Measurements from ENCODE around the gene CFAP157.

The CFAP157 gene

DNA sequence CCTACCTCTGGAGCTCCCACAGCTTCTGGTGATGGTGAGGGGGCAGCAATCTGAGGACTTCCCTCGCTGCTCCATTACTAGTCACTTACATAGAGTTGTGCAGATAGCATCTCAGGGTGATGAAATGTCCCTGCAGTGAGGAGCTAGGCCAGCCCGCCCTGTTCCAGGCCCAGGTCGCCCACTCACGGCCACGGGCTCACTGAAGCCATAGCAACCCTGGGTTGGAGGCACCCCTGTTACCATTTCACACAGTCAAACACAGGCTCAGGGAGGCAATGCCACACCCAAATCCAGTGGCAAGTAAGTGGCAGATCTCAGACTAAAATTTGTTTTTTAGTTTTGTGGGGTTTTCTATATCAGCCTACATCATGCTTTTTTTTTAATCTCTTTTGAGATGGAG lies 52.1 kb downstream of the CFAP157 start:
- no peak for DNase-seq

DNA sequence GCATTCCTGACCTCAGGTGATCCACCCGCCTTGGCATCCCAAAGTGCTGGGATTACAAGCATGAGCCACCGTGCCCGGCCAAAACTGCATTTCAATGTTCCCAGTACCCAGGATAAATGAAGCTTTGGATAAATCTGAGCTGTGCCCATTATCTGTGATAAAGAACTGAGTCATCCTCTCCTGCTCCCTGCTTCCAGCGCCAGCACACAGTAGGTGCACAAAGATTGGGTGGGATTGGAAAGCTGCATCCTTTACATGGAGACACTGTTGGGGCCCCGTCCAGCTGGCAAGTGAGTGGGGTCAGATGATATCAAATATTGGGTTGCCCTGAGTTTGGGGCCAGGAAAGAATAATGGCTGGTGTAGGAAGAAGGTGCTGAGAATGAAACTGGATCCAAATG lies 54.3 kb downstream of the CFAP157 start:
- no peak for DNase-seq

DNA sequence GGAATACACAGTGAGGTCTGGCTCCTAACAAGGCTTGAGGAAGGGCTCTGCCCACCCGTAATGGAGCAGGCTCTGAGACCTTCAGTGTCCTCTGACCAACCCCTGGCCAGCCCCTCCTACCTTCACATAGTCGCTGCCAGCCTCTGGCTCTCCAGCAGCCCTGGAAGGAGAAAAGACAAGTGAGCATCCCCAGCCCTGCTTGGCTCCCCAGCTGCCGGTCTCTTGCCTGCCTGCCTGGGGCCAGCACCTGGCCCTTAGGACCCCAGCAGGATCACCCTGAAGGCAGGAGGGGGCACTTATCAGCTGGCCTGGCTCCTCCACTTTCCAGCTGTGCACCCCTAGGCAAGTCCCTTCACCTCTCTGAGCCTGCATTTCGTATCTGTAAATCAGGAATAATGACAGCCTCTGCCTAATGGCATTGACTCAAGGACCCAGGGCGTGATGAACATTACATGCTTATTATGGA lies 54.7 kb downstream of the CFAP157 start:
- DNase-seq: no peak

DNA sequence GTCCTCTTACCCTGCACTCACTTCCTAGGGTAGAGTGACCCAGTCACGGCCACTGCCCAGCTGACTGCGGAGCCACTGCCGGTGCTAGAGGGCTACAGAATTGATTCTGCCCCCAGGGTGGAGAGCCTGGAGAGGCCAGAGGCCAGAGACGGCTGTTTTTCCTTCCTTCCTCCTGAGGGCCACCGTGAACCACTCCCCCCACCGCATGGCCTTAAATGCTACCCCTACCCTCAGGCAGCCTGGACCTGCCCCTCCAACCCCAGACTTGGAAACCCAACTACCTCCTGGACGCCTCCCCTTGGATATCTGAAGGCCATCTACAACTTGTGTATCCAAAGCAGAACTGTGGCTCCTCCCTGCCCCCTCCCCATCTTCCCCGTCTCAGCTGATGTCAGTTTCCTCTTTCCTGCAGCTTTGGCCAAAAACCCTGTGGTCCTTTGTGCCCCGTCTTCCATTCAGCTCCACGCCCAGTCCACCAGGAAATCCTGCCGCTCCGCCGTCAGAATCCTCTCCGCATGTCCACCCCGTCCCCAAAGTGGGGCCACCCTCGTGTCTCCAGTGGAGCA lies 55.4 kb downstream of the CFAP157 start:
- peak in 3 of 56 donors; percentile 6 to 28 (median 8) for DNase-seq

DNA sequence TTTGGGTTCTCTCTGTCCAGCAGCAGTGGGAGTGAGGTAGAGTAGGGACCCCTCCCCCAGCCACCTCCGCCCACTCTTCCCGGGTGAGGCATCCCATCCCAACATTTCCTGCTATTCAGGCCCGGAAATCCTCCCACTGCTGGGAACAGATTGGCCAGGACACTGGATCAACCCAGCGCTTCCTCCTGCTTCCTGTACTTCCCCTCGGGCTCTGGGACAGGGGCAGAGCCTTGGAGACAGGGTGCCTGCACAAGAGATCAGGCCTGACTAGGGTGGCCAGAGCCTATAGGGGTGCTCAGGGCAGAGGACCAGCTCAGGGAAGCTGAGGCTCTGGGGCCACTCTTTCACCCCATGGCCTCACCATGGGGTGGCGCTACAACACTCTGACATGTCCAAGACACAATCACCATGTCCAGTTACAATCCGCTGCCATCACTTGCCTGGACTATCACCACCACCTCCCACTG lies 57.2 kb downstream of the CFAP157 start:
- DNase-seq: peak in 2 of 56 donors; percentile 15 to 37

DNA sequence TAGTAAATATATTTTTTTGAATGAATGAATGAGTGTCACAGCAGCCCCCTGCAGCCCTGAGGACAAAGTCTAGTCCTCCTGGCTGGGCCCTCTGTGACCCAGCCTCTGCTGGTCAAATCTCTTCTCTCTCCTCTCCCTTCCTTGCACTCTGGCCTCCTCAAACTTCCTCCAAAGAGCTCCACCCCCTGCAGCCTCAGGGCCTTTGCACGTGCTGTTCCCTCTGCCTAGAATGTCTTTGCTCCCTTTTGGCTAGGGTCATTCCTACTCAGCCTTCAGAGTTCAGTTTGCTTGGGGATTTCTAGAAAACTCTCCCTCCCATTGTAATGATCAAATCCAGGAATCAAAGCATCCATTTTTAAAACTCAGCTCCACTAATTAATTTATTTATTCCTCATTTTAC lies 58.6 kb downstream of the CFAP157 start:
- DNase-seq: no peak
